ENCODE data around the gene LIX1L. TPM values are rescaled to one million over a fixed set of nuclear protein-coding genes. Genes with fewer than 3 reads are reported as not detected.
A peak's percentile ranks its signal among the peaks of the same experiment; 100 is the strongest.

The LIX1L gene
- total and polyA plus RNA-seq, 2 of the 4 experiments (the other 2 are of a cell fraction), result 14.7 to 28.8 TPM

DNA sequence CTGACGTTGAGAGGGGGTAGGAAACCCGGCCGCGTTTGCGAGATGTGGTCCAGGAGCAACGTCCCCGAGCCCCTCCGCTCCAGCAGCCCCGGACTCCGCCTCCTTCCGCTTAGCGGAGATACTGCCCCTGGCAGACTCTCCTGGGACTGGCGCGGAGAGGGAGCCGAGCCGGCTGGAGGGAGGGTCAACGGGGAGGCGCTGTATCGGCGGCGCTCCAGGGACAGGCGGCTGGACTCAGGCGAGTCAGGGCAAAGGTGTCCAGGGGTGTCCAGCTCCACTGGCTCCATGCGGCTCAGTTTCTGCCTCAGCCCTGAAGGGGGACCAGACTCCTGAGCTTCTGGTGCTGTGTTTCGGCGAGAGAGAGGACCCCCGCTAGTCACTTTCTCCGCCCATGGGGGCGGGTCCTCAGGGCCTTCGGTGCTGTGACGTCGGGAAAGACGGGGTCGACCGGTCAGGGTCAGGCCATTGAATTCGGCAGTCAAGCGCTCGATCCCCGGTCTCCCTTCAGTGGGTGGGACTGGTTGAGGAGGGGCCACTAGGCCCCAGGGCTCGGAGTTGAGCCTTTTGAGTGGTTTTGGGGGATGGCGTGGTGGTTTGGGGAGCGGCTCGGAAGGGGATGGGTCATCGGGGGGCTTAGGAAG, 2.8 kb upstream of the LIX1L start:
- ChIA-PET CTCF (interaction anchor here (0.5 kb wide), 1 partner anchor 156 kb away, joined by 3 read pairs; no protein-coding TSS in a partner anchor), POLR2A (ENCODE audit: unreplicated experiment) (no interaction called here)
- H2AFZ ChIP-seq (replicated peaks; ENCODE audit: low read length, poor library complexity), result peak overlapping the region; percentile 93
- no peaks in the 10 kb centered on the region for H3K9me3 ChIP-seq (ENCODE audit: control insufficient read depth, insufficient read depth, low read length)
- peaks cover 4% of the 10 kb centered on the region; the same call in 1 of the 2 replicates for H4K20me1 ChIP-seq (ENCODE audit: insufficient read depth, low read length)
- H3K23ac ChIP-seq (ENCODE audit: low read depth, low read length), result peak overlapping the region; percentile 91
- H3K27me3 ChIP-seq (ENCODE audit: control insufficient read depth, insufficient read depth, low read length), result no peaks in the 10 kb centered on the region
- peak overlapping the region; percentile 51; the same call in 1 of the 2 replicates for H4K91ac ChIP-seq (ENCODE audit: insufficient read depth, low read depth, low read length)
- ATAC-seq (ENCODE audit: low read depth) (peak; percentile 44), DNase-seq (peak; percentile 51)
- peak overlapping the region; percentile 91 for H3K4me3 ChIP-seq (ENCODE audit: insufficient read depth, low read depth, low read length)
- H4K8ac ChIP-seq (ENCODE audit: low read depth in 2 of 2, low read length in 2 of 2), result peak overlapping the region; percentile 69 to 90; a peak in 3 of 4 replicates
- H3K36me3 ChIP-seq (ENCODE audit: control insufficient read depth, insufficient read depth, low read length), result no peaks in the 10 kb centered on the region
- H2BK20ac ChIP-seq (ENCODE audit: low read depth, low read length), result no peak overlapping the region
- TF ChIP-seq POLR2A (IDR thresholded peaks at IDR 0.05; ENCODE audit: low read depth, low read length), result 0 out of 2 replicates have a peak, but pooled peaks have one; percentile 37
- no peak for TF ChIP-seq SMC3 (IDR thresholded peaks at IDR 0.05; ENCODE audit: low read depth, low read length)
- intact Hi-C loops (cut with micrococcal nuclease), result no loop called here
- peaks cover 30% of the 10 kb centered on the region for H3K4me1 ChIP-seq (ENCODE audit: control insufficient read depth, insufficient read depth, low read length)
- peak overlapping the region; percentile 44 for H3K4ac ChIP-seq (ENCODE audit: low read depth, low read length)
- 0% methylated on average over 5 of the region's 44 CpGs; no CpG with 5 or more reads in 1 of the 2 experiments for WGBS, 2 experiments (ENCODE audit: extremely low coverage in 2 of 2, insufficient read length in 1 of 2)
- dilution Hi-C loops (cut with HindIII; ENCODE audit: low sequenced_read_pairs, unreplicated experiment), result no loop called here
- H2AK5ac ChIP-seq (ENCODE audit: low read depth, low read length), result peak overlapping the region; percentile 82
- peak overlapping the region; percentile 72 for H4K5ac ChIP-seq (ENCODE audit: low read depth, low read length)
- H3K79me1 ChIP-seq (ENCODE audit: low read depth in 1 of 2, low read length in 2 of 2), result peaks cover 8 to 58% of the 10 kb centered on the region in 2 experiments; a peak in 3 of 4 replicates
- H2BK15ac ChIP-seq (ENCODE audit: low read depth, low read length), result peak overlapping the region; percentile 3; the same call in 1 of the 3 replicates
- H2BK120ac ChIP-seq (ENCODE audit: low read depth, low read length), result peak overlapping the region; percentile 70; the same call in 1 of the 2 replicates
- peak overlapping the region; percentile 83 for H3K18ac ChIP-seq (ENCODE audit: low read depth, low read length)
- H3K4me2 ChIP-seq (ENCODE audit: low read depth, low read length), result peak overlapping the region; percentile 84
- no TSS peak for BruUV-seq (replicated peaks)
- H3K9me1 ChIP-seq (ENCODE audit: insufficient read depth, low read length), result peaks cover 14% of the 10 kb centered on the region
- H3K14ac ChIP-seq (replicated peaks; ENCODE audit: low read depth, low read length), result peak overlapping the region; percentile 41
- peak overlapping the region; percentile 64 for H2BK5ac ChIP-seq (ENCODE audit: low read depth, low read length, poor library complexity, severe bottlenecking)
- no peak overlapping the region; the same call in 1 of the 2 replicates for H3K56ac ChIP-seq (ENCODE audit: extremely low read depth, insufficient read depth, low read length)
- peak overlapping the region; percentile 87 for H2AK9ac ChIP-seq (replicated peaks; ENCODE audit: low read depth, low read length, poor library complexity)
- peak overlapping the region; percentile 91 for H3K9ac ChIP-seq (ENCODE audit: low read depth, low read length)
- peak overlapping the region; percentile 88 for H3K27ac ChIP-seq (ENCODE audit: insufficient read depth, low read length)
- in situ Hi-C loops (cut with MboI; ENCODE audit: low sequenced_read_pairs), result no loop called here

Data from IMR-90 (cell line).